Fibroblast of lung (primary cell): Measurements from ENCODE around the gene HHIPL1.

ENCODE experiments used
- EZH2 ChIP-seq: IDR thresholded peaks from 2 replicates; pipeline ENCODE4 v1.5.1; 2012; ENCODE audit warnings: low read length, control low read depth, mild to moderate bottlenecking; ENCODE audit errors: missing control alignments
- TF ChIP-seq, protein P1 (sequence below), 2 donors: IDR thresholded peaks in 1 of 2; conservative IDR thresholded peaks in 1 of 2; 1 replicate in 1 of 2; 2 replicates in 1 of 2; pipeline ENCODE4 v1.5.1; 2011 to 2012; ENCODE audit warnings: low read length in 2 of 2, control low read depth in 1 of 2, inconsistent platforms in 1 of 2, low read depth in 1 of 2, mild to moderate bottlenecking in 1 of 2

DNA sequence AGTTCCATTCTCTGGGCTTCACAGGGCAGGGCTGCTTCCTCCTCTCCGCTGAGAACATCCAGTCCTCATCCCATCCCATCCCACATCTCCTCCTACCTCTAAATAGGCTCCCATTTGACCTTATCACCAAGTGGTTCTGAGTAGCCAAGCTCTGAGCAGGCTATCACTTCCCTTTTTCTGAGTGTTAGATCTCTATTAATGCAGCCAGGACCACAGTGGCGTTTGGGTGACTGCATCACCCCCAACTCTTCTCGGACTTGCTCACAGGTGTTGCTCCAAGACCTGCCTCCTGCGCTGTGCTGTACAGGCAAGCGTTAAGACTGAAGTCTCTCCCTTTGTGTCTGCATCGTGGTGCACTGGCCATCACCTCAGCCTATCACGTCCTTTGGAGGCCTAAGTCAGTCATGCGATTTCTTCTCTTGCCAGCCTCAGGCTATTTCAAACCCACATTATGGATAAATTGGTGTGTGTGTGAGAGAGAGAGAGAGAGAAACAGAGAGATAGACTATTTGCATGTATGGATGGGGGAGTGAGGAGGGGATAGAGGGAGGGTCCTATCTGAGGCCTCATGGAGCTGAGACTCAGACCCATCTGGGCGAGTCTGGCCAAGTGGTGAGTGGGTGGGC lies 12.4 kb upstream of the HHIPL1 start:
- TF ChIP-seq, protein P1, sequence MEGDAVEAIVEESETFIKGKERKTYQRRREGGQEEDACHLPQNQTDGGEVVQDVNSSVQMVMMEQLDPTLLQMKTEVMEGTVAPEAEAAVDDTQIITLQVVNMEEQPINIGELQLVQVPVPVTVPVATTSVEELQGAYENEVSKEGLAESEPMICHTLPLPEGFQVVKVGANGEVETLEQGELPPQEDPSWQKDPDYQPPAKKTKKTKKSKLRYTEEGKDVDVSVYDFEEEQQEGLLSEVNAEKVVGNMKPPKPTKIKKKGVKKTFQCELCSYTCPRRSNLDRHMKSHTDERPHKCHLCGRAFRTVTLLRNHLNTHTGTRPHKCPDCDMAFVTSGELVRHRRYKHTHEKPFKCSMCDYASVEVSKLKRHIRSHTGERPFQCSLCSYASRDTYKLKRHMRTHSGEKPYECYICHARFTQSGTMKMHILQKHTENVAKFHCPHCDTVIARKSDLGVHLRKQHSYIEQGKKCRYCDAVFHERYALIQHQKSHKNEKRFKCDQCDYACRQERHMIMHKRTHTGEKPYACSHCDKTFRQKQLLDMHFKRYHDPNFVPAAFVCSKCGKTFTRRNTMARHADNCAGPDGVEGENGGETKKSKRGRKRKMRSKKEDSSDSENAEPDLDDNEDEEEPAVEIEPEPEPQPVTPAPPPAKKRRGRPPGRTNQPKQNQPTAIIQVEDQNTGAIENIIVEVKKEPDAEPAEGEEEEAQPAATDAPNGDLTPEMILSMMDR (conservative IDR thresholded peaks at IDR 0.05 in 1 of 2, IDR thresholded peaks at IDR 0.05 in 1 of 2; ENCODE audit: low read depth in 1 of 2, low read length in 2 of 2), result no peak
- TF ChIP-seq EZH2, result no peak
